GM20431 (cell line): ENCODE data around the gene PLA2G2F.
"Not testable (repeated sequence)": the region's sequence is repeated elsewhere in the genome, so short reads cannot be mapped to it uniquely, and the experiment has no call there.

Experiments used
- in situ Hi-C: fragments of 300-500 bp; cut with MseI, MboI; formaldehyde crosslinking; loops from one replicate; pipeline ENCODE4 v1.15.0; 2020; ENCODE audit warnings: low sequenced_read_pairs; ENCODE audit not compliant: unreplicated experiment

PLA2G2F gene

GRCh38 chr1:20112279-20113000 is 26.7 kb upstream of the PLA2G2F start:
- in situ Hi-C loops, result no loop called here

GRCh38 chr1:20114021-20114648 is 25.0 kb upstream of the PLA2G2F start:
- in situ Hi-C loops, result no loop called here

GRCh38 chr1:20115479-20115878 is 23.6 kb upstream of the PLA2G2F start:
- in situ Hi-C loops, result no loop called here

- in situ Hi-C loops, result no loop called here
Observed at GRCh38 chr1:20115916-20116315, 23.2 kb upstream of the PLA2G2F start.

GRCh38 chr1:20117236-20117635 is 21.9 kb upstream of the PLA2G2F start:
- in situ Hi-C loops, result no loop called here

GRCh38 chr1:20119347-20119746 is 19.8 kb upstream of the PLA2G2F start, which contains the start of gene PLA2G2D:
Gene PLA2G2D, minus strand, starts transcription at chr1:20119536. Its CDS starts 38 bp downstream, at chr1:20119498.
- in situ Hi-C loops, result no loop called here

GRCh38 chr1:20120796-20121195 is 18.3 kb upstream of the PLA2G2F start:
- in situ Hi-C loops, result no loop called here

GRCh38 chr1:20123722-20124455 is 15.2 kb upstream of the PLA2G2F start:
- in situ Hi-C loops, result no loop called here

- in situ Hi-C loops, result no loop called here
Observed at GRCh38 chr1:20124456-20125057, 14.6 kb upstream of the PLA2G2F start.

- in situ Hi-C loops, result no loop called here
Observed at GRCh38 chr1:20125100-20125499, 14.0 kb upstream of the PLA2G2F start.

- in situ Hi-C loops, result no loop called here
Observed at GRCh38 chr1:20126041-20126805, 12.9 kb upstream of the PLA2G2F start.

- in situ Hi-C loops, result no loop called here
Observed at GRCh38 chr1:20126806-20127440, 12.2 kb upstream of the PLA2G2F start.

- in situ Hi-C loops, result not testable (repeated sequence)
Observed at GRCh38 chr1:20130518-20130917, 8.6 kb upstream of the PLA2G2F start.

GRCh38 chr1:20134995-20135394 is 4.1 kb upstream of the PLA2G2F start:
- in situ Hi-C loops, result no loop called here

GRCh38 chr1:20136249-20136648 is 2.9 kb upstream of the PLA2G2F start:
- in situ Hi-C loops, result no loop called here

GRCh38 chr1:20137055-20137454 is 2.1 kb upstream of the PLA2G2F start:
- in situ Hi-C loops, result no loop called here

GRCh38 chr1:20137604-20138003 is 1.5 kb upstream of the PLA2G2F start:
- in situ Hi-C loops, result no loop called here

- in situ Hi-C loops, result no loop called here
Observed at GRCh38 chr1:20138346-20138745, 777 bp upstream of the PLA2G2F start.

GRCh38 chr1:20139776-20140612 is 871 bp downstream of the PLA2G2F start:
- in situ Hi-C loops, result no loop called here
